SK-N-SH treated with all-trans-retinoic acid at 6 μM for 48 hours (cell line): Measurements from ENCODE around the gene SOCS3.

Experiments used
- POU6F1 ChIP-seq: fragments of 250-450 bp; sonication (Bioruptor Pico); IDR thresholded peaks from 2 replicates; pipeline ENCODE4 v1.8.0; 2021; ENCODE audit warnings: low read depth, mild to moderate bottlenecking, moderate library complexity, borderline replicate concordance
- TCF4 ChIP-seq: fragments of 250-450 bp; sonication (Bioruptor Pico); IDR thresholded peaks from 2 replicates; pipeline ENCODE4 v1.8.0; 2021; ENCODE audit warnings: mild to moderate bottlenecking, moderate library complexity, borderline replicate concordance
- ZFP30 ChIP-seq: fragments of 450-650 bp; formaldehyde crosslinking; IDR thresholded peaks from 2 replicates; pipeline ENCODE4 v1.5.0; 2022; ENCODE audit warnings: mild to moderate bottlenecking, moderate library complexity
- ZNF565 ChIP-seq: fragments of 450-650 bp; formaldehyde crosslinking; conservative IDR thresholded peaks from 2 replicates; pipeline ENCODE4 v1.5.0; 2020; ENCODE audit warnings: low read depth, mild to moderate bottlenecking, moderate library complexity

- TF ChIP-seq POU6F1 (CRISPR knock-in tag) (no peak), TCF4 (CRISPR knock-in tag) (no peak), ZFP30 (CRISPR knock-in tag) (no peak), ZNF565 (no peak)
Measured at GRCh38 chr17:78353834-78354233, 6.0 kb downstream of the SOCS3 start.
